Jurkat, Clone E6-1 (cell line): ENCODE results near the gene TAS2R30.
"Not testable (repeated sequence)": the region's sequence is repeated elsewhere in the genome, so short reads cannot be mapped to it uniquely, and the experiment has no call there.

Experiments used
- DNase-seq: peaks from one replicate; pipeline ENCODE4 v3.0.0-alpha.2; 2011; ENCODE audit warnings: low read depth, low spot score
- H3K4me3 ChIP-seq: 2 replicates; pipeline ENCODE4 v1.5.1; 2011; ENCODE audit warnings: mild to moderate bottlenecking, low read length, control low read depth, moderate library complexity

Gene TAS2R30

GRCh38 chr12:11133816-11134215 is 628 bp downstream of the TAS2R30 start:
- H3K4me3 ChIP-seq, result no peak overlapping the region
- DNase-seq, result no peak

DNA sequence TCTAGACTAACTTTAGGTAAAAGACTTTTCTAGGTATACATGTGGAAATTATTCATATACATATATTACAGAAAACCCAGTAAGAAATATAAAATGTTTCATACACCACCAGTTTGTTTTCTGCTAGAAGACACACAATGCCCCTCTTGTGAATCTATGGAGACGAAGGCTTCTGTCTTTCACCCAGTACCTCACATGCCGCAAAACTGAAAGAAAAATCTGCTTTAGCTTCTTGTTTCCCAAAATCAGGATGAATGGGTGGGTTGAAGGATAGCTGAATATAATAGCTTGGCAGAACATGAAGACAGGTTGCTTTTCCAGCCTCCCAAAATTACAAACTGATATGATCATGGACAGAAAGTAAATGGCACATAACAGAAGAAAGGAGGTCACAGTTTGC is 1.3 kb downstream of the TAS2R30 start:
- H3K4me3 ChIP-seq, result no peak overlapping the region
- DNase-seq, result no peak

GRCh38 chr12:11130999-11131398 is 3.4 kb downstream of the TAS2R30 start:
- no peak for DNase-seq
- no peak overlapping the region for H3K4me3 ChIP-seq

GRCh38 chr12:11130382-11130781 is 4.1 kb downstream of the TAS2R30 start:
- no peak overlapping the region for H3K4me3 ChIP-seq
- no peak for DNase-seq

- not testable (repeated sequence) for DNase-seq, H3K4me3 ChIP-seq
Measured at GRCh38 chr12:11114130-11114529, 20.3 kb downstream of the TAS2R30 start.

DNA sequence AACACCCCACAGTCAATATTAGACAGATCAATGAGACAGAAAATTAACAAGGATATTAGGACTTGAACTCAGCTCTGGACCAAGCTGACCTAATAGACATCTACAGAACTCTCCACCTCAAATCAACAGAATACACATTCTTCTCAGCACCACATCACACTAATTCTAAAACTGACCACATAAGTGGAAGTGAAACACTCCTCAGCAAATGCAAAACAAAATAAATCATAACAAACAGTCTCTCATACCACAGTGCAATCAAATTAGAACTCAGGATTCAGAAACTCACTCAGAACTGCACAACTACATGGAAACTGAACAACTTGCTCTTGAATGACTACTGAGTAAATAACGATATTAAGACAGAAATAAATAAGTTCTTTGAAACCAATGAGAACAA is 23.2 kb downstream of the TAS2R30 start:
- H3K4me3 ChIP-seq, DNase-seq: not testable (repeated sequence)

DNA sequence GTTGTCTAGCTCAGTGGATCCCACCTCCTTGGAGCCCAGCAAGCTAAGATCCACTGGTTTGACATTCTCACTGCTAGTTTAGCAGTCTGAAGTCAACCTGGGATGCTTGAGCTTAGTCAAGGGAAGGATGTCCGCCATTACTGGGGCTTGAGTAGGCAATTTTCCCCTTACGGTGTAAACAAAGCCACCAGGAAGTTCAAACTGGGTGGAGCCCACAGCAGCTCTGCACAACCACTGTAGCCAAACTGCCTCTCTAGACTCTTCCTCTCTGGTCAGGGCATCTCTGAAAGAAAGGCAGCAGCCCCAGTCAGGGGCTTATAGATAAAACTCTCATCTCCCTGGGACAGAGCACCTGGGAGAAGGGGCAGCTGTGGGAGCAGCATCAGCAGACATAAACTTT is 25.6 kb downstream of the TAS2R30 start:
- DNase-seq, result no peak
- no peak overlapping the region for H3K4me3 ChIP-seq

- H3K4me3 ChIP-seq, result no peak overlapping the region
- DNase-seq, result no peak
Measured at GRCh38 chr12:11107719-11108118, 26.7 kb downstream of the TAS2R30 start.

- no peak for DNase-seq
- no peak overlapping the region for H3K4me3 ChIP-seq
Measured at GRCh38 chr12:11106288-11106687, 28.2 kb downstream of the TAS2R30 start.

DNA sequence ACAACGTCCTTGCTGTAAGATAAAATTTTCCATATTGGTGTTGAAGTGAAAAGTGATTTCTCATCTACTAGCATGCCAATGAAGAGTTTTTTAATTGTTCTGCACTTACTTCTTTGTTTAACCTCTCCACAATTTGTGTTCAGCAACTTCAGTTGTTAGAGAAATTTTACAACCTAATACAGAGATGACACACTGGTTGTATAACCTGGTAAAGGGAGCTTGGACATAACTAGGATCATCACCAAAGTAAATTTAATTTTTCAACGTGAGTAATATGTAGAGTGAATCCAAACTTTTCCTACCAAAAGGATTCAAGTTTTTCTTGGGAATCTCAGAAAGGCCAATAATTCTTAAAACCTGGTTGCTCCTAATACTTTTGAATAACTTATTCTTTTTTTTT is 28.9 kb downstream of the TAS2R30 start:
- H3K4me3 ChIP-seq, result no peak overlapping the region
- DNase-seq, result no peak

GRCh38 chr12:11094910-11095309 is 39.5 kb downstream of the TAS2R30 start:
- H3K4me3 ChIP-seq, DNase-seq: not testable (repeated sequence)

DNA sequence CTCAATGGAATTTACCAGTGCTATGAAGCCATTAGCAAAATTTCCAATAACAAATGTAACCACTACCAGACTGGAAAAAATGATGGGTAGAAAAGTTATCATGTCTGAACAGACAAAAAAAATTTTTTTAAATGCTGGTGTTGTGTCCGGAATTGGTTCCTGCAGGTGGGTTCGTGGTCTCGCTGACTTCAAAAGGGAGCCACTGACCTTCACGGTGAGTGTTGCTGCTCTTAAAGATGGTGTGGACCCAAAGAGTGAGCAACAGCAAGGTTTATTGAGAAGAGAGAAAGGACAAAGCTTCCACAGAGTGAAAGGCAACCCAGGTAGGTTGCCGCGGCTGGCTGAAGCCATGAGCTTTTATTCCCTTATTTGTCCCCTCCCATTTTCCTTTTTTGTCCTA is 42.3 kb downstream of the TAS2R30 start, which contains the start of gene TAS2R43:
Gene TAS2R43 (minus strand): TSS at position 186 of the 400 bp plus-strand sequence. CDS start 84 bp downstream, at position 102.
- H3K4me3 ChIP-seq, result no peak within 1 kb of the TSS

GRCh38 chr12:11089246-11089645 is 45.2 kb downstream of the TAS2R30 start:
- no peak overlapping the region for H3K4me3 ChIP-seq
- DNase-seq, result no peak

More for the DNA sequence above, 42.3 kb downstream of the TAS2R30 start, which contains the start of gene TAS2R43:
- no peak for DNase-seq

DNA sequence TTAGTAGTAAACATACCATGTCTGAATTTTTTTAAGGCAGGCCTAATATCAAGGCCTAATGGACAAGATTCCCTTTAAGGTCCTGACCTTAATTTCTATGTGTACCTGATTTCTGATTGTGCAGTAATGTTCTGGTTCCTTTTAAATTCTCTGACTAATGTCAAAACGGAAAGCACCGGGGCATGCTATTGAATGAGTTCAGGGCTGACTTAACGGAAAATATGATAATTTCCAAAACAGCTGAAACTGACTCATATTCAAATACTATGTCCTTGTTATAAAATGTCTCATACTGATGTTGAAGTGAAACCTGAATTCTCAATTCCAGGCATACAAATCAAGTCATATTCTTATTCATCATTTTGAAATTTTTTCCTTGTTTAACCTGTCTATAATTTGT is 49.0 kb downstream of the TAS2R30 start:
- H3K4me3 ChIP-seq, result no peak overlapping the region
- DNase-seq, result no peak
